Measurements from ENCODE around the gene PPP2R2C. TPM values are rescaled to one million over a fixed set of nuclear protein-coding genes. Genes with fewer than 3 reads are reported as not detected.

PPP2R2C gene
- total RNA-seq, 1 experiment from 2014 or later = 8.1 TPM

DNA sequence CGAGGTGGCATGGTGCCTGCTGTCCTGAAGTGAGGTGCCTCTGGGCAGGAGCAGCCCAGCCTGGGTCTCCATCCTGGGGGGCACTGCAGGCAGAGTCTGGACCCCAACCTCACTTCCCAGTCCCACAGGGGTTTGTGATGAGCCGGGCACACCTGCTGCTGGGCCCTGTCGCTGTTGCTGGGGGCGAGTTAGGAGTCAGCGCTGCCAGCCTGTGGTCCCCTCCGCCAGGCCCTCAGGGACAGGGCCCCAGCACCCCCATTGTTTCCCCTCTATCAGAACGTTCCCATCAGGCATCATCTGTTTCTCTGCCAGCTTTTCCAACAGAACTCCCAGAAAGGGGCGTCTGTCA is 179.3 kb downstream of the PPP2R2C start:
- H4K5ac ChIP-seq (ENCODE audit: insufficient read length, low read depth, low read length) = no peak overlapping the region

More for the DNA sequence above, 179.3 kb downstream of the PPP2R2C start:
- Histone ChIP-seq H3K27ac (ENCODE audit: insufficient read length, low read depth, low read length) (no peak overlapping the region), H3K14ac (ENCODE audit: insufficient read depth, low read length) (no peak overlapping the region), H3K4ac (ENCODE audit: low read depth, low read length) (no peak overlapping the region), H3K9ac (ENCODE audit: extremely low read depth, insufficient read length, low read length) (no peak overlapping the region), H2BK120ac (ENCODE audit: low read depth, low read length, poor library complexity, severe bottlenecking) (no peak overlapping the region), H3K4me1 (ENCODE audit: insufficient read depth, low read length) (no peaks in the 10 kb centered on the region), H2BK5ac (ENCODE audit: insufficient read length, low read length) (no peak overlapping the region), H3K79me2 (ENCODE audit: insufficient read depth, low read length) (no peaks in the 10 kb centered on the region), H2BK15ac (ENCODE audit: low read depth, low read length) (no peak overlapping the region), H3K23ac (ENCODE audit: insufficient read length, low read depth, low read length) (no peak overlapping the region), H2AK5ac (ENCODE audit: insufficient read length, low read length) (no peak overlapping the region), H2AFZ (ENCODE audit: low read length) (no peak overlapping the region), H2BK12ac (ENCODE audit: insufficient read length, low read depth, low read length) (no peak overlapping the region), H3K18ac (ENCODE audit: insufficient read length, low read depth, low read length) (no peak overlapping the region), H4K91ac (ENCODE audit: insufficient read length, low read depth, low read length) (no peak overlapping the region), H2BK20ac (ENCODE audit: low read depth, low read length, poor library complexity, severe bottlenecking) (no peak overlapping the region), H3K27me3 (ENCODE audit: insufficient read depth, low read length) (no peaks in the 10 kb centered on the region), H3T11ph (ENCODE audit: low read length) (no peak overlapping the region), H4K20me1 (ENCODE audit: control insufficient read depth, insufficient read depth, insufficient read length) (no peaks in the 10 kb centered on the region), H4K8ac (replicated peaks; ENCODE audit: insufficient read length, low read depth, low read length) (no peak overlapping the region), H3K9me3 (ENCODE audit: control insufficient read depth, low read depth, low read length) (no peaks in the 10 kb centered on the region), H3K56ac (ENCODE audit: insufficient read length, low read depth, low read length) (no peak overlapping the region), H3K23me2 (ENCODE audit: insufficient read length, low read depth, low read length, poor library complexity, severe bottlenecking) (no peaks in the 10 kb centered on the region), H3K4me2 (ENCODE audit: insufficient read depth, insufficient read length, low read length) (no peak overlapping the region), H3K79me1 (ENCODE audit: insufficient read depth, low read depth, low read length, poor library complexity, severe bottlenecking) (no peaks in the 10 kb centered on the region)
- Mint-ChIP-seq H3K4me1 (no peaks in the 10 kb centered on the region), H3K9me3 (no peaks in the 10 kb centered on the region; a peak in 1 of 5 replicates), H3K4me3 (no peak overlapping the region), H3K27me3 (ENCODE audit: low read depth) (no peaks in the 10 kb centered on the region; the same call in 1 of the 2 replicates), H3K27ac (no peak overlapping the region; a peak in 1 of 7 replicates), H3K36me3 (ENCODE audit: insufficient read depth in 1 of 3, low read depth in 3 of 3) (peaks cover 14 to 40% (median 39%) of the 10 kb centered on the region in 3 experiments; a peak in 6 of 7 replicates)
- DNase-seq = no peak
- TF ChIP-seq, protein P1, sequence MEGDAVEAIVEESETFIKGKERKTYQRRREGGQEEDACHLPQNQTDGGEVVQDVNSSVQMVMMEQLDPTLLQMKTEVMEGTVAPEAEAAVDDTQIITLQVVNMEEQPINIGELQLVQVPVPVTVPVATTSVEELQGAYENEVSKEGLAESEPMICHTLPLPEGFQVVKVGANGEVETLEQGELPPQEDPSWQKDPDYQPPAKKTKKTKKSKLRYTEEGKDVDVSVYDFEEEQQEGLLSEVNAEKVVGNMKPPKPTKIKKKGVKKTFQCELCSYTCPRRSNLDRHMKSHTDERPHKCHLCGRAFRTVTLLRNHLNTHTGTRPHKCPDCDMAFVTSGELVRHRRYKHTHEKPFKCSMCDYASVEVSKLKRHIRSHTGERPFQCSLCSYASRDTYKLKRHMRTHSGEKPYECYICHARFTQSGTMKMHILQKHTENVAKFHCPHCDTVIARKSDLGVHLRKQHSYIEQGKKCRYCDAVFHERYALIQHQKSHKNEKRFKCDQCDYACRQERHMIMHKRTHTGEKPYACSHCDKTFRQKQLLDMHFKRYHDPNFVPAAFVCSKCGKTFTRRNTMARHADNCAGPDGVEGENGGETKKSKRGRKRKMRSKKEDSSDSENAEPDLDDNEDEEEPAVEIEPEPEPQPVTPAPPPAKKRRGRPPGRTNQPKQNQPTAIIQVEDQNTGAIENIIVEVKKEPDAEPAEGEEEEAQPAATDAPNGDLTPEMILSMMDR (conservative IDR thresholded peaks at IDR 0.05) = no peak
- WGBS (ENCODE audit: extremely low coverage, insufficient read length, low lambda C conversion rate) = no CpG with 5 or more reads among the region's 8 CpGs

Data from H9 (cell line).